Vagina (tissue), 2 donors: Measurements from ENCODE around the gene ADH7.
"Not testable (repeated sequence)": the region's sequence is repeated elsewhere in the genome, so short reads cannot be mapped to it uniquely, and the experiment has no call there.

ENCODE experiments used
- POLR2A ChIP-seq, 2 donors: fragments of 450-650 bp; IDR thresholded peaks; one replicate each; pipeline ENCODE4 v1.6.1; 2017; ENCODE audit warnings: antibody characterized with exemption in 2 of 2, mild to moderate bottlenecking in 2 of 2, moderate library complexity in 2 of 2
- POLR2AphosphoS5 ChIP-seq, 2 donors: sonication (generic); formaldehyde crosslinking; IDR thresholded peaks; one replicate each; pipeline ENCODE4 v1.9.0; 2017; ENCODE audit warnings: antibody characterized with exemption in 2 of 2, mild to moderate bottlenecking in 2 of 2, low read depth in 1 of 2; ENCODE audit not compliant: insufficient read depth in 1 of 2
- TF ChIP-seq, protein P1 (sequence below), 3 experiments: fragments of 450-650 bp in 2 of 3; fragments of 200-600 bp in 1 of 3; sonication (generic) in 1 of 3; IDR thresholded peaks; one replicate each; pipeline ENCODE4 v1.5.1; 2017 to 2019; ENCODE audit warnings: antibody characterized with exemption in 3 of 3, mild to moderate bottlenecking in 2 of 3, moderate library complexity in 2 of 3

DNA sequence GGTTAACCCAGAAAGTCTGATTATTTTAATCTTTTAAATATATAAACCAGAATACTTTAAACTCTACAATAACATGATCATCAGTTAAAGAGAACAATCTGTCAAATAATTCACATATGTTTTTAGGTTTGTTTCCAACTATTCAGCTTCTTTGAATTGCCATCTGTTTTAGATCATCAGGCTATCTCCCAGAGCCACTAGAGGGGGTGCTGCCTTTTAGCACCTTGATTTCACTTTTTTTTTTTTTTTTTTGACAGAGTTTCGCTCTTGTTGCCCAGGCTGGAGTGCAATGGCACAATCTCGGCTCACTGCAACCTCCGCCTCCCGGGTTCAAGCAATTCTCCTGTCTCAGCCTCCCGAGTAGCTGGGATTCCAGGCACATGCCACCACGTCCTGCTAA, 57.8 kb downstream of the ADH7 start:
- TF ChIP-seq, protein P1, sequence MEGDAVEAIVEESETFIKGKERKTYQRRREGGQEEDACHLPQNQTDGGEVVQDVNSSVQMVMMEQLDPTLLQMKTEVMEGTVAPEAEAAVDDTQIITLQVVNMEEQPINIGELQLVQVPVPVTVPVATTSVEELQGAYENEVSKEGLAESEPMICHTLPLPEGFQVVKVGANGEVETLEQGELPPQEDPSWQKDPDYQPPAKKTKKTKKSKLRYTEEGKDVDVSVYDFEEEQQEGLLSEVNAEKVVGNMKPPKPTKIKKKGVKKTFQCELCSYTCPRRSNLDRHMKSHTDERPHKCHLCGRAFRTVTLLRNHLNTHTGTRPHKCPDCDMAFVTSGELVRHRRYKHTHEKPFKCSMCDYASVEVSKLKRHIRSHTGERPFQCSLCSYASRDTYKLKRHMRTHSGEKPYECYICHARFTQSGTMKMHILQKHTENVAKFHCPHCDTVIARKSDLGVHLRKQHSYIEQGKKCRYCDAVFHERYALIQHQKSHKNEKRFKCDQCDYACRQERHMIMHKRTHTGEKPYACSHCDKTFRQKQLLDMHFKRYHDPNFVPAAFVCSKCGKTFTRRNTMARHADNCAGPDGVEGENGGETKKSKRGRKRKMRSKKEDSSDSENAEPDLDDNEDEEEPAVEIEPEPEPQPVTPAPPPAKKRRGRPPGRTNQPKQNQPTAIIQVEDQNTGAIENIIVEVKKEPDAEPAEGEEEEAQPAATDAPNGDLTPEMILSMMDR (IDR thresholded peaks at IDR 0.05) = not testable (repeated sequence)
- not testable (repeated sequence) for TF ChIP-seq POLR2A (IDR thresholded peaks at IDR 0.05); POLR2AphosphoS5 (IDR thresholded peaks at IDR 0.05; ENCODE audit: insufficient read depth in 1 of 2, low read depth in 1 of 2)
